Right atrium auricular region (tissue), 2 donors: Measurements from ENCODE around the gene POC1A. TPM values are rescaled to one million over a fixed set of nuclear protein-coding genes. Genes with fewer than 3 reads are reported as not detected.

Experiments used
- DNase-seq: peaks from one replicate; pipeline ENCODE4 v3.0.0-alpha.2; 2019; ENCODE audit warnings: low spot score
- H3K27ac ChIP-seq, 2 donors: fragments of 200-600 bp; sonication (generic); 1 replicate in 1 of 2; 2 replicates in 1 of 2; pipeline ENCODE4 v1.5.1; 2016 to 2019
- H3K27me3 ChIP-seq, 2 donors: fragments of 200-600 bp; sonication (generic); one replicate each; pipeline versions ENCODE4 v1.5.1 to v1.6.0; 2017 to 2019
- H3K36me3 ChIP-seq: fragments of 200-600 bp; sonication (generic); one replicate; pipeline ENCODE4 v1.5.1; 2016
- H3K4me1 ChIP-seq, 2 donors: fragments of 200-600 bp; sonication (generic); one replicate each; pipeline versions ENCODE4 v1.5.1 to v1.6.0; 2017 to 2019
- H3K4me3 ChIP-seq, 2 donors: fragments of 200-600 bp; sonication (generic); 1 replicate in 1 of 2; 2 replicates in 1 of 2; pipeline ENCODE4 v1.5.1; 2017 to 2019; ENCODE audit warnings: mild to moderate bottlenecking in 1 of 2, moderate library complexity in 1 of 2
- H3K9me3 ChIP-seq, 2 donors: fragments of 200-600 bp; sonication (generic); one replicate each; pipeline ENCODE4 v1.5.1; 2019
- total RNA-seq, 2 donors: library from RNA; depleted of rRNA; stranded (reverse); fragments of >200 nt; gene quantifications; one replicate each; pipeline ENCODE4 v1.1.0, GENCODE V29; 2016
- TF ChIP-seq, protein P1 (sequence below), 2 donors: fragments of 200-600 bp; sonication (generic); IDR thresholded peaks; one replicate each; pipeline ENCODE4 v1.5.1; 2019; ENCODE audit warnings: antibody characterized with exemption in 2 of 2

The POC1A gene
- total RNA-seq, 2 donors from 2014 or later = 0.47 to 0.78 TPM

DNA sequence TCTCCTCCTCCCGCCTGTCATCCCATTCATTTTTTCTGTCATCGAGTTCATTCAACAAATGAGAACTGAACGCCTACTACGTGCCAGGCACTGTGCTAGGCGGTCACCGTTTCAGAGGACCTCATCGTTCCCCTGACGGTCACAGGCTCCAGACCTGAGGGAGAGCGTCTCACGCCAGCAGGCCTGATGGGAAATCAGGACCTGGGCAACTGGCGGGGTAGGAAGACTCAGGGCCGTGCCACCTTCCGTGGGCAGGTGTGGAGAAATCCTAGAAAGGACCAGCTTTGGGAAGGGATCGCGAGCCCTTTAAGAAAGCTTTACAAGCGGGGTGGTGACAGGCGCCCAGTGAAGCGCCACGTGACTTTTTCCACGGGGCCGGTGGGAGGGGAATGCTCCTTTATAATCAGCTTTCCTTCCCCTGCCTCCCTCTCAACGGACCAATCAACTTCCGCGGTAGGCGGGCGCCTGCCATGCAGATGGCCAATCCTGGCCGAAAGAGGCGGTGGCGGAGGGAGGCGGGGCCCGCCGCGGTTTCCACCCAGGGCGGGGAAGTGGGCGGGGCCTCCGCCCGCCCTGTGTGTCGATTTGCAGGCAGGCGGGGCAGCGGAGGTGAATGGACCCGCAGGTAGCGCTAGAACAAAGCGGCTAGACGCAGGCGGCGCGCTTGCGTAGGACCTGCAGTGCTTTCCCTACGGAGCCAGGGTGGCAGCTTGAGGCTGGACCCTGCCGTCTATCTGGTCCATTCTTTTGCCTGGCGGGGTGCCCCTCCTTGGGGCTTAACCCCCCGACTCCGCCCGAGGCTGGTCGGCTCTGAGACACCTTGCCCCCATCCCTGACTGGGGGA, 97.0 kb downstream of the POC1A start:
- TF ChIP-seq, protein P1, sequence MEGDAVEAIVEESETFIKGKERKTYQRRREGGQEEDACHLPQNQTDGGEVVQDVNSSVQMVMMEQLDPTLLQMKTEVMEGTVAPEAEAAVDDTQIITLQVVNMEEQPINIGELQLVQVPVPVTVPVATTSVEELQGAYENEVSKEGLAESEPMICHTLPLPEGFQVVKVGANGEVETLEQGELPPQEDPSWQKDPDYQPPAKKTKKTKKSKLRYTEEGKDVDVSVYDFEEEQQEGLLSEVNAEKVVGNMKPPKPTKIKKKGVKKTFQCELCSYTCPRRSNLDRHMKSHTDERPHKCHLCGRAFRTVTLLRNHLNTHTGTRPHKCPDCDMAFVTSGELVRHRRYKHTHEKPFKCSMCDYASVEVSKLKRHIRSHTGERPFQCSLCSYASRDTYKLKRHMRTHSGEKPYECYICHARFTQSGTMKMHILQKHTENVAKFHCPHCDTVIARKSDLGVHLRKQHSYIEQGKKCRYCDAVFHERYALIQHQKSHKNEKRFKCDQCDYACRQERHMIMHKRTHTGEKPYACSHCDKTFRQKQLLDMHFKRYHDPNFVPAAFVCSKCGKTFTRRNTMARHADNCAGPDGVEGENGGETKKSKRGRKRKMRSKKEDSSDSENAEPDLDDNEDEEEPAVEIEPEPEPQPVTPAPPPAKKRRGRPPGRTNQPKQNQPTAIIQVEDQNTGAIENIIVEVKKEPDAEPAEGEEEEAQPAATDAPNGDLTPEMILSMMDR (IDR thresholded peaks at IDR 0.05) = no peak
- Histone ChIP-seq H3K27me3 (no peaks in the 10 kb centered on the region), H3K4me1 (peaks cover 0 to 39% of the 10 kb centered on the region in 2 donors), H3K36me3 (peaks cover 8% of the 10 kb centered on the region), H3K9me3 (no peaks in the 10 kb centered on the region), H3K4me3 (peak overlapping the region; percentile 46 to 65), H3K27ac (peak overlapping the region; percentile 92 to 95)
- peak; percentile 99 for DNase-seq

DNA sequence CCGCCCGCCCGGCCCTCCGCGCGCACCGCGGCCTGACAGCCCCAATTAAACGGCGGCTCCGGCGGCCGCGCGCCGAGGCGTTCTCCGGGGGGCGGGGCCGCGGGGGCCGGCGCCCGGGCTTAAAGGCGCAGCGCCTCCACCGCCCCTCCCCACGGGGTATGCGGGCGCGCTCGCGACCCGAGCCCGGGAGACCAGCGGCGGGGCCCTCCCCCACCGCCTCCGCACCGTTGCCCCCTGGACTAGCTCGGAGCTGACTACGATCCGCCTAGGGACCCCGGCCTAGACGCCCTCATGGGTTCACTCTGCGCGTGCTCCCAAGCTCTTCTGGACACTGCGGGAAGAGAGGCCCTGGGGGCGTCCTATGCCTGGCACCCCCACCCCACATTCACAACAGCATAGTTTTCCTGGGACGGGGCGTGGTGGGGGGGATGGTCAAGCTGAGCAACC, 97.7 kb downstream of the POC1A start, which contains the start of gene DUSP7:
DUSP7 (minus strand) TSS at position 51 of the 447 bp plus-strand sequence. CDS start 205 bp downstream, outside the sequence.
- TF ChIP-seq, protein P1 (IDR thresholded peaks at IDR 0.05) = no peak
- no peaks in the 10 kb centered on the region for H3K27me3 ChIP-seq
- DNase-seq = peak; percentile 67
- peak within 1 kb of the TSS; percentile 65 to 73 for H3K4me3 ChIP-seq
- peaks cover 10% of the 10 kb centered on the region for H3K36me3 ChIP-seq
- no peaks in the 10 kb centered on the region for H3K9me3 ChIP-seq
- H3K27ac ChIP-seq = peak within 1 kb of the TSS; percentile 95 to 97
- peaks cover 0 to 46% of the 10 kb centered on the region in 2 donors for H3K4me1 ChIP-seq

DNA sequence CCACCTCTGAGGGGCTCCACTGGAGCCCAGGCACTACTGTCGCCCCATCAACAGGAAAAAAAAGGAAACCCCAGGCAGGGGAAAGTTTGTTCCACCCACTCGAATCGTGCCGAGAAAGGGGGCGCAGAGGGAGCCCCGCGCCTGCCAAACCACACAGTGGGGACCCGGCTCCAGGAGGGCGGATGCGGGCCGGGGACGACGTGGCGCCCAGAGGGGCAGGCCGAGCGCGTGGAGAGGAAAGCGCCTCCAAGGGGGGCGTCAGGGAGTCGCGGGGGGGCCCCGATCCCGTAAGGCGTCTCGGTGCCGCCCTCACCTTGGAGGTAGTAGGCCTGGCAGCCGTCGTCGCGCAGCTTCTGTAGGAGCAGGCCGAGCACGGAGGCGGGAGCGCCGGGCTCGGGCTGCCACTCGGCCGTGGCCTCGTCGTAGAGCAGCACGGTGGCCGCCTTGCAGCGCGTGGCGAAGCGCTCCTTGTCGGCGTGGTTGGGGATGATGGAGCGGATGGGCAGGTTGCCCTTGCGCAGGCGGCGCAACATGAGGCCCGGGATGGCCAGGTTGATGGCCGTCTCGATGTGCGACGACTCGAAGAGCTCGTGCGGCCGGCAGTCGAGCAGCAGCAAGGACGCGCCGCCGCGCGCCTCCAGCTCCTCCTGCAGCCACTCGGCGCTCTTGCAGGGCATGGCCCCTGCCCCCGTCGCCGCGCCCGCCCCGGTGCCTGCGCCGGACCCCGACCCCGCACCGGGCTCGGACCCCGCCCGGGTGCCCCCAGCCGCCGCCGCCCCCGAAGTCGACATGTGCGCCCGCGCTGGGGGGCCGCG, 98.5 kb downstream of the POC1A start:
- TF ChIP-seq, protein P1 (IDR thresholded peaks at IDR 0.05) = peak in 1 of 2 donors; percentile 18
- Histone ChIP-seq H3K27me3 (no peaks in the 10 kb centered on the region), H3K36me3 (peaks cover 18% of the 10 kb centered on the region), H3K4me3 (peak overlapping the region; percentile 65 to 73), H3K4me1 (peaks cover 0 to 54% of the 10 kb centered on the region in 2 donors), H3K9me3 (no peaks in the 10 kb centered on the region), H3K27ac (peak overlapping the region; percentile 94 to 97)
- no peak for DNase-seq

DNA sequence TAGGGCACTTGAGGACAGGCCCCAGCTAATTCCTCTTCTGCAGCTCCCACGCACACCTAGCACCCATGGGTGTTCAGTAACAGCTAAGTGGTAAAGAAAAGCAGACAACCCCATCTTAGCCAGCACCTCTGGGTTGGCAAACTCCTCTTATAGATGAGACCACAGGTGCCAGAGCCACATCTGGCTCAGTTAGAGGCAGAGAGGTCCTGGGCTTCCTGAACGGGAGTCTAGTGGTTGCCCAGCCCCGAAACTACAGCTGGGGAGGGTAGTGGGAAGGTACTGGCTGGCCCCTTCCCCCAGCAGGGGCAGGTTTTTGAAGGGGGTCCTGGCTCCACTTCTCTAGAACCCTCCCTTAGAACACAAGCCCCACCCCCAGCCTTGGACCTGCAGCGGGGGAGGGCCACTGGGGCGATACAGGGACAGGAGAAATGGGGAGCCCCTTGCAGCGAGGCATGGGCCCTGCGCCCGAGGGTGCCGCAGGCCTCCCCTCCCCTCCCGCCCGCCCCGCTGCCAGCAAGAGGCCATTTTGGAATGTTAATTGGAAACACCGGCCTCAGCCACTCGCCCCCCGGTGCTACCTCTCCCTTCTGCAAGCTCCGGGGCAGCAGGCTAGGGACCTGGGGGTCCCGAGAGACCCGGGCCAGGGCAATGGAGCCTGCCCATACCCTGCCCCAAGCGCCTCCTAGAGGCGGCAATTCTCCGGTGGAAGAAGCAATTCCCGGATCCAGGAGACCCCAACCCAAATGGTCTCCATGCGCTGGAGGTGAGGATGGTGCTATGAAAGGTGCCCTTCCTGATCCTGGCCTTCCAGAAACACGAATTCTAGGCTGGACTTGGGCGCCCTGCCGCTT, 99.3 kb downstream of the POC1A start:
- H3K9me3 ChIP-seq = no peaks in the 10 kb centered on the region
- H3K27ac ChIP-seq = peak overlapping the region; percentile 94 to 97
- H3K27me3 ChIP-seq = no peaks in the 10 kb centered on the region
- H3K4me3 ChIP-seq = peak overlapping the region; percentile 65 to 73
- TF ChIP-seq, protein P1 (IDR thresholded peaks at IDR 0.05) = peak in 1 of 2 donors; percentile 56
- no peak for DNase-seq
- H3K36me3 ChIP-seq = peaks cover 27% of the 10 kb centered on the region
- H3K4me1 ChIP-seq = peaks cover 0 to 61% of the 10 kb centered on the region in 2 donors
